HG02610 (cell line): ENCODE results near the gene MR1.

Source experiments
- ATAC-seq: cut with Tn5 transposase; IDR thresholded peaks from one replicate; pipeline ENCODE4 v1.9.1; 2021; ENCODE audit warnings: mild to moderate bottlenecking, moderate library complexity; ENCODE audit not compliant: unreplicated experiment

The MR1 gene

DNA sequence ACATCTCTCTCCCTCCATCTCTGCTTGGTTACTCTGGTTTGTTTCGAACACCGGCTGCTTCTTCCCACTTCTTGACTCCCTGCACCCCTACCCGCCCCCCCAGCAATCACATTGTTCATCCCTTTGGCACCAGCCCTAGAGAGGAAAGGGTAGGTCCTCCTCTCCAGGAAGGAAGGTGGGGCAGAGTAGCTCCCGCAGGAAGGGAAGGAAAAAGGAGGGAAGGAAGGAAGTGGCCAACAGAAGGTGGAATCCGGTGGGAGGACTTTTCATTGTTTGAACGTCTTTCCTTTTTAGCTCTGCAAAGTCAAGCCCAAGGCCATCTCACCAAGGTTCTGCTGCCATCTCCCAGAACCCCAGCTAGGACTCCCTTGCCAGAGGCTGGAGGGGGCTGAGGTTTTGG, 72.7 kb downstream of the MR1 start:
- no peak for ATAC-seq

DNA sequence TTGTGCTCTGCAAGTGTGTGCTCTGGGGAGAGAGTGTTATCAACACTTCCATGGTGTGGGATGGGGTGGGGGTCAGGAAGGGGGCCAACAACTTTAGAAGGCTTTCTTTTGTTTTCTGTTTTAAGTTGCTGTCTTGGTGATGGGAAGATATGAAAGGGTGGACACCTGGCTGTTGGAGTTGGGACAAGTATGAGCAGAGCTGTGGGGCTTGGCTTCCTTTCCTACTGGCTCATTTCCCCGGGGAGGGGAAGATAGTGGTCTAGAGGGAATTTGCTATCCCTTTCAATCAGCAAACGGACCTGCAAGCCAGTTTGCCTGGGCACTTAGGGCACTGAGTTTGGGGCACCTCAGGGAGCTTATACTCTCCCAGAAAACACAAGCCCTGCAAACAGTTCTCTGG, 73.9 kb downstream of the MR1 start:
- ATAC-seq = no peak

DNA sequence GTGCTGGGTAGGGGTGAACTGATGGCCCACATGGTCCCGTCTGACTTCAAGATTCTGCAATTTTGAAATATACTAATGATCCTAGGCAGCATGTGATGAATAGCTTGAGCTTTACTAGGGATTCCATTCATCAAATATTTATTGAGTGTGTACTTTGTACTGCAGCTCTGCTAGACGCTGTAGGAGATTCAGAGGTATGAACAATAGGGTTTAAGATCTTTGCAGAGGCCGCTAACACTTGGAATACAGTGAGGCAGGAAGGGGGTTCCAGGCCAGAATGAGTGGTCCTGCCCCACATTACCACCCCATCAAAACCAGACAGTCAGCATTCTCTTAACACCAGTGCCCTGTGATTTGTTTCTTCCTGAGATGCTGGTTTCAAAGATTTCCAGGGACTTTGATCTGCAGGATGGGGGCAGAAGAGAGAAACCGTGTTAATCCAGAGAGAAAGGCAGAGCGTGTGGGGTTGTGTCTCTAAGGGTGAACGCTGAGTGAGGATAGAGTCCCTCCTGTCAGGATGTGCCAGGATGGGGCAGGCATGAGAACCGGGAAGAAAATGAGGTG, 74.6 kb downstream of the MR1 start:
- ATAC-seq = no peak

DNA sequence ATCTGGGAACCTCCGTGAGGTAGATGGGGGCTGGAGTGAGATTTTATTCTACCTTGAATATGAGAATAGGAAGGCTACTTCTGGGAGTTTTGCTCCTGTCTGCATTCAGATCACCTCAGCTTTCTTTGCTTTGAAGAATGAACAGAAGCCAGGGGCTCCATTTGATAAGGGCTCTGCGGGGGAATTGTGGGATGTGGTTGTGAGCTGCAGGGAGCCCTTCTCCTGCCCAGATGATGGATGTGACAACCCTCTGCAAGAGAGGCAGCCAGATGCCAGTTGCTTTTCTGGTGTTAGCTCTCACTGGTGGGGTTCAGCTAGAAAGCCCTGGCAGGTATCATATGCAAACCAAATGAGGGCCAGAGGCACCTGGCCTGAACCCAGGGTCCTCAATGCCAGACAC, 76.2 kb downstream of the MR1 start:
- ATAC-seq = no peak
